Measurements from ENCODE around the gene ADGRA3.

DNA sequence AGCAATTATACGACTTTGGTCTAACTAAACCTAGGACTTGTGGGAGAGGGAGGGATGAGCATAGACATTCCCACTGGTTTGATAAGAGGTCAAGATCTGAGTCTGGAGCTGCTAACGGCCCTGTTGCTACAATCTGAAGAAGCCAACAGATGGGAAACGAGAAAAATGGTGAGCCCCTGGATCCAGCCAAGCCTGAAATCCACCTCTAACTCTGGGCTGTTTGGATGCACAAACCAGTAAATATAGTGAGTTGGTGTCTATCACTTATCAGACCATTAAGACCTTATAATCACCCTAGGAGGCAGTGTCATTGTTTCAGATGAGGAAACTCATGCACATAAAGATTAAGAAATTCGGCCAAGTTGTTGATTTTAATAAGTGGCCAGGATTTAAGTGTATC lies 50.5 kb downstream of the ADGRA3 start:
- TF ChIP-seq, protein P1, sequence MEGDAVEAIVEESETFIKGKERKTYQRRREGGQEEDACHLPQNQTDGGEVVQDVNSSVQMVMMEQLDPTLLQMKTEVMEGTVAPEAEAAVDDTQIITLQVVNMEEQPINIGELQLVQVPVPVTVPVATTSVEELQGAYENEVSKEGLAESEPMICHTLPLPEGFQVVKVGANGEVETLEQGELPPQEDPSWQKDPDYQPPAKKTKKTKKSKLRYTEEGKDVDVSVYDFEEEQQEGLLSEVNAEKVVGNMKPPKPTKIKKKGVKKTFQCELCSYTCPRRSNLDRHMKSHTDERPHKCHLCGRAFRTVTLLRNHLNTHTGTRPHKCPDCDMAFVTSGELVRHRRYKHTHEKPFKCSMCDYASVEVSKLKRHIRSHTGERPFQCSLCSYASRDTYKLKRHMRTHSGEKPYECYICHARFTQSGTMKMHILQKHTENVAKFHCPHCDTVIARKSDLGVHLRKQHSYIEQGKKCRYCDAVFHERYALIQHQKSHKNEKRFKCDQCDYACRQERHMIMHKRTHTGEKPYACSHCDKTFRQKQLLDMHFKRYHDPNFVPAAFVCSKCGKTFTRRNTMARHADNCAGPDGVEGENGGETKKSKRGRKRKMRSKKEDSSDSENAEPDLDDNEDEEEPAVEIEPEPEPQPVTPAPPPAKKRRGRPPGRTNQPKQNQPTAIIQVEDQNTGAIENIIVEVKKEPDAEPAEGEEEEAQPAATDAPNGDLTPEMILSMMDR (IDR thresholded peaks at IDR 0.05): no peak
- TF ChIP-seq POLR2A (IDR thresholded peaks at IDR 0.05): no peak
- no peak for TF ChIP-seq EP300 (IDR thresholded peaks at IDR 0.05)
- TF ChIP-seq POLR2AphosphoS5 (IDR thresholded peaks at IDR 0.05): no peak

Data from stomach (tissue), 4 donors.